ENCODE data around the gene EPB41L3.

EPB41L3 gene

GRCh38 chr18:5449858-5450509 lies 93.8 kb downstream of the EPB41L3 start:
- FAIRE-seq = no peak

DNA sequence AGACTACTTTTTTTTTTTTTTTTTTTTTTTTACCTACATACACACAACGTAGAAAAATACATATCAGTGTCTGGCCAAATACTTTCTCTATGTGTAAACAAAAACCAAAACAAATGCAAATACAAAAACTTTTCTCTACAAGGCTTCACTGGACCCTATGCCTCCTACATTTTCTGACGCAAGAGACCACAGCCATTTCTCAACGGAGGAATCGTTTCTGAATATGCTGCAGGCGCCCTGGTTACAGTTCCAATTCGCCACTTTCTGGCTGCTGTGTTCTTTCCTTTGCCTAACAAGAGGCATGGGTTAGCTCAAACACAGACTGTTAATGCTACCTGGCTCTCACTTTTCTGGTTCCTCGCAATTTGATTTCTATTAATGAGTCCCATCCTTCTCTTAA lies 96.4 kb downstream of the EPB41L3 start:
- no peak for FAIRE-seq

- no peak for FAIRE-seq
Measured at GRCh38 chr18:5444847-5445246, 99.0 kb downstream of the EPB41L3 start.

- no peak for FAIRE-seq
Measured at GRCh38 chr18:5444269-5444668, 99.5 kb downstream of the EPB41L3 start.

DNA sequence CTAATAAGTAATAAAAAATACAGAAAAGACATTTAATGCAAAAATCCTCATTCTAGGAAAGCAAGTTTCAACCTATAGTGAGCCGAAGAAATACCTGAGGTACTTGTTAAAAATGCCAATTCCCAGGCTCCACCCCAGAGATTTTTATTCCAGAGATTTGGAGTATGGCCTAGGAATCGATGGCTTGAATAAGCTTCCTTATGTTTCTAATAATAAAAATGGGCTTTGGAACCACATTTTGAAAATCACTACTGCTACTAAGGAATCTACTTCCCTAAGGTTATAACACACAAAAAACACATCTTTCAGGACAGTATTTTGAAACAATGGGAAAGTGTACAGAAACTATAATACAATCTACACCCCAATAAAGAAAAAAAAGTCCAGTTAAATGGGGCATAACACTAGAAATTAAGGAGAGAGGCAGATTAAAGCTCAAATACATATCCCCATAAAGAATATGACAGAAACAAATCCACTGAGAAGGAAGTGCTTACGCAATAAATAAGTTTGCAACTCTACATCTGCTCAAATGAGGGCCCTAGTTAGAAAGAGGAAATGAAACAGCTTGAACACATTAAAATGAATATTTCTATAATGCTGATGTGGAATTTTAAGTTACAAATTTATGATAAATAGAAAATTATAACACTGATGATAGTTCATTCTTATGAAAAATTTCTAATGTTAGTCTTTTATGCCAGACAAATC lies 103.7 kb downstream of the EPB41L3 start:
- no peak for FAIRE-seq

- no peak for FAIRE-seq
Measured at GRCh38 chr18:5434425-5434824, 109.4 kb downstream of the EPB41L3 start.

- FAIRE-seq = no peak
Measured at GRCh38 chr18:5431836-5432575, 111.8 kb downstream of the EPB41L3 start.

- FAIRE-seq = no peak
Measured at GRCh38 chr18:5430131-5430530, 113.7 kb downstream of the EPB41L3 start.

DNA sequence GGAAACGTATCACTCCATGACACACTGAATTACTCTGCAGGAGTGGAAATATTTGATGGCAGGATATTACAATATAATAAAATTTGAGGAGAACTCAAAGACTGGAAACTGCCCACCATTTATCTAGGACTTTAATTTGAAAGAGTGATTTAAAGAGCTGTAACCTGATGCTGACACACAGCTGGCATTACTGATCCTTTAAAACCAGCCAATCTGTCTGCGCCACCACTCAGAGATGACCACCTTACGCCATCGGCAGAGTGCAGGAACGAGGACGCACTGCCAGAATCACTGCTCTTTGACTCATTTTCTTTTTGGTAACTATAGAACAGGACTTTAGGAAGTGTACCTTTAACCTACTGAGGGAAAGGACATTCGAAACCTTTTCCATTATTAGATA lies 114.1 kb downstream of the EPB41L3 start:
- no peak for FAIRE-seq

GRCh38 chr18:5425721-5426120 lies 118.1 kb downstream of the EPB41L3 start:
- FAIRE-seq = no peak

DNA sequence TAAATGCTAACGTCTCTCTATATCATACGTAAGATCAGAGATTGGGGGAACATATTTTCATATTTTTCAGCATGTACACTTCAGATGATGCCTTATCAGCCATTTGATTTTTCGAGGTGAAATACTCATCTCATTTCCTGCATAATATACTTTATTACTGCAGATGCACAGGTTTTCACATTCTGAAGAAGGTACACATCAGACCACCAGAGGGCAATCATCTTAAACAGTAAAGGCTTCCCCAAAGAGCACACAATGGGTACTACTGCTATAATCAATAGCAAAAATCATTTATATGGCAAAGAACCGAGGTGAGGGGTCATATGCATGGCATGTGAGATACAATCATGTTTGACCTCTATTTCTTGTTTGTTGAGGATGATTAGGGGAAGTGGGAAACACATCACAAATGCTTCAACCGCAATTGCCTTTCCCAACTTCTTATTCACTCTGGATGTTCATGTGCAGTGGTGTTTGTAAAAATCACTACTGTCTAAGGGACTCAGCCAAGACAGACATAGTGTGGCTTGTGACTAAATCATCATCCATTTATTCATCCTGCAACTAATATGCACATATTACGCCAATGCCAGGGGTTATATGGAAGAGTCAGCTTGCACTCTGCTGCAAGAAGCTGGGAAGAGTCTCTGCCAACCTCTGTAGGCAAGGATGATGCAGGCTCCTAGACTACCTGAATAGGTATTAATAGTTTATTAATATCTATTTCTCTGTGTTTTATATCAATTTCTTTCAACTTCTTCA lies 118.7 kb downstream of the EPB41L3 start:
- no peak for FAIRE-seq

- no peak for FAIRE-seq
Measured at GRCh38 chr18:5422626-5423025, 121.2 kb downstream of the EPB41L3 start.

DNA sequence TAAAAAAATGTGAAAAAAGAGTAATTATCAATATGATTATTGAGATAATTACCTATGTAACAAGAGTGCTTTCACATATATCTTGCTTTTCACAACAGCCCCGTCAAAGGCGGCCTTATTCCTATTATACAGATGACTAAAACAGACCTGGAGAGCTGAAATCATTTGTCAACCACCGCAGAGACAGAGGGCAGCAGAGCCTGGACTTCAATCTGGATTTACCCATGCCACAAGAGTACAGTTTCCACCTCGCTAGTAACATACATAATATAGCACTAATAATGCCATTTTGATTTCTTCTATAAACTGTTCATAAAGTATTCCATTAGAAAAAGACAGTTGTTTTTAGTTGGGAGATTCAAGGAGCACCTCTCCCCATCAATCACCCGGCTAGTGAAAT lies 121.8 kb downstream of the EPB41L3 start:
- FAIRE-seq = no peak

GRCh38 chr18:5420906-5421305 lies 122.9 kb downstream of the EPB41L3 start:
- FAIRE-seq = no peak

- FAIRE-seq = no peak
Measured at GRCh38 chr18:5419601-5420000, 124.2 kb downstream of the EPB41L3 start.

DNA sequence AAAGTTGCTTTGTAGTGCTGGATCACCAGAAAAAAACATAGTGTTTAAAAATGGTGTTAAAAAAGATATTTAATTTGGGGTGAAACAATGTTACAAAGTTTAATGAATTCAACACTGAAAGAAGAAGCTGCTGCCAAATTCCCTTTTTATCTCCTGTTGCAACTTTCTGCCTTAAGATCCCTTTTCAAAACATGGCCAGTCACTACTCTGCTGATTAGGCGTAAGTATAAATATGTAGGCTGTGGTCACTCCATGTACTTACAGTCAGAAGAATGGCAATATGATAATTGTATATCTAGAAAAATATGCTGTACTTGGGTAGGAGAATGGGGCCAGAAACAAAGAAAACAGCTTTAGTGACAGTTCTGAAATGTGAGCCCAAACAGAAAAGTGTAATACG lies 124.8 kb downstream of the EPB41L3 start:
- FAIRE-seq = no peak

- no peak for FAIRE-seq
Measured at GRCh38 chr18:5417342-5417741, 126.5 kb downstream of the EPB41L3 start.

DNA sequence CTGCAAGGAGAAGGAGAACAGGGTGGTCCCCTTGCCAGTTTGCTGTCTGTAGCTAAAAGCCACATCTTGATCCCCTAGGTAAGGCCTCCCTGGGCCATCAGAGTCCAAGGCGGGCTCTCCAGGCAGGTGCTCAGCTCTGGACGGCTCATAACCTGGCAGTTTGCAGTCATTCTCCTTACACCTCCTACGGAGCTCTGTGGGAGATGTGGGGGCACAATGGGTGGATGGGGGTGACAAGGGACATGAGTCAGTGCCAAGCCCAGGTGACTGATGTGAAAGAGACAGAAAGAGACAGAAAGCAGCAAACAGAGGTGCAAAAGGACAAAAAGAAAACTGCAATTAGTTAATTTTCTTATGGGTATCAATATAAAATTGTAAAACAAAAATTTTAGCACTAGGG lies 127.7 kb downstream of the EPB41L3 start:
- FAIRE-seq = no peak

GRCh38 chr18:5415665-5416064 lies 128.1 kb downstream of the EPB41L3 start:
- no peak for FAIRE-seq

DNA sequence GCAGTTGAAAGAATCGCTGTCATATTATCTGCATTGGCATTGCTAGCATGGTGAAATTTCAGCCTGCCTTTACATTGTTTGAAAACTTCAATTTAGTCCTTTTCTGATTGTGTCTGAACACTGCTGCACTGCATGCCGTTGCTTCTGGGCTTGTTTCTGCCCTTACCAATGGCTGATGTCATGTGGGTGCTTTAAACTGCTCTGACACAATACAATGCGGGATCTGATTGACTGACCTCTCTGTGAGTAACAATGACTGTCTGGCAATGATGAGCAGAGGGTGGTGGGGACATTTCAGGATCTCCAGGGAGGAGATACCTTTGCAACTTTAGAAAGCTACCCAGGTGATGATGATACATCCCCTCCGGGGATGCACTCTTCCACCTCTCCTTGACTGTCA lies 128.8 kb downstream of the EPB41L3 start:
- no peak for FAIRE-seq

GRCh38 chr18:5414546-5414945 lies 129.3 kb downstream of the EPB41L3 start:
- no peak for FAIRE-seq

DNA sequence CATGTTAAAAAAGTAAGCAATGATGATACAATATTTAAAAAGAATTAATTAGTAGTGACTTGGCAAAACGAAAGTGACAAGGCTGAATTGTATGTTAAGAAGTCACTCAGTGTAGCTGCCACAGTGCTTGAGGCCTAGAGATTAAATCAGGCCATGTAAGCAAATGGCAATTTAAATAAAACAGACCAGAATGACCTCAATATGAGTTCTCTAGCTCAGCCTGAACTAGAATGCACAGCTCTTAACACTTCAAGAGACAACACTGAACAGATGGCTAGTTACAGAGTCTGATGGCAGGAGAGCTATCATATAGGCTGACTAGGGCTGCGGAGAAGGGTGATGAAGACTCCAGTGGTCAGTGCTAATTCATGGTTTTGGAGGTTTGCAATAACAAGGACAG lies 130.3 kb downstream of the EPB41L3 start:
- no peak for FAIRE-seq

GRCh38 chr18:5410582-5410981 lies 133.2 kb downstream of the EPB41L3 start:
- FAIRE-seq = no peak
